Smooth muscle cell (in vitro differentiated cells): ENCODE data around the gene THADA. TPM values are rescaled to one million over a fixed set of nuclear protein-coding genes. Genes with fewer than 3 reads are reported as not detected.

ENCODE experiments used
- DNase-seq: peaks from one replicate; lab custom pipeline; 2025; ENCODE audit not compliant: unreplicated experiment; lab: John Stamatoyannopoulos, UW
- H2AFZ ChIP-seq: fragments of 200-600 bp; sonication (generic); 2 replicates; pipeline ENCODE4 v1.6.0; 2016; ENCODE audit warnings: antibody characterized with exemption, low read depth, mild to moderate bottlenecking
- H3F3A ChIP-seq: fragments of 200-600 bp; sonication (generic); 2 replicates; pipeline ENCODE4 v1.6.0; 2017; ENCODE audit warnings: antibody characterized with exemption, low read depth
- H3K27ac ChIP-seq: fragments of 200-600 bp; sonication (generic); 2 replicates; pipeline ENCODE4 v1.5.1; 2016; ENCODE audit warnings: low read depth, mild to moderate bottlenecking
- H3K27me3 ChIP-seq: fragments of 200-600 bp; sonication (generic); 2 replicates; pipeline ENCODE4 v1.6.1; 2016; ENCODE audit warnings: low read depth, mild to moderate bottlenecking
- H3K36me3 ChIP-seq: fragments of 200-600 bp; sonication (generic); 2 replicates; pipeline ENCODE4 v1.5.1; 2016; ENCODE audit warnings: low read depth
- H3K4me1 ChIP-seq: fragments of 200-600 bp; sonication (generic); 2 replicates; pipeline ENCODE4 v1.5.1; 2016; ENCODE audit warnings: low read depth
- H3K4me2 ChIP-seq: fragments of 200-600 bp; sonication (generic); 2 replicates; pipeline ENCODE4 v1.6.0; 2016; ENCODE audit warnings: mild to moderate bottlenecking
- H3K4me3 ChIP-seq: fragments of 200-600 bp; sonication (generic); 2 replicates; pipeline ENCODE4 v1.5.1; 2016; ENCODE audit warnings: mild to moderate bottlenecking
- H3K79me2 ChIP-seq: fragments of 200-600 bp; sonication (generic); 2 replicates; pipeline ENCODE4 v1.6.0; 2016; ENCODE audit warnings: low read depth, mild to moderate bottlenecking
- H3K9ac ChIP-seq: fragments of 200-600 bp; sonication (generic); 2 replicates; pipeline ENCODE4 v1.6.0; 2016; ENCODE audit warnings: low read depth
- H3K9me3 ChIP-seq: fragments of 200-600 bp; sonication (generic); replicated peaks from 2 replicates; pipeline ENCODE4 v1.5.1; 2016; ENCODE audit warnings: low read depth
- H4K20me1 ChIP-seq: fragments of 200-600 bp; sonication (generic); 2 replicates; pipeline ENCODE4 v1.6.0; 2016; ENCODE audit warnings: low read depth
- CTCF ChIP-seq: fragments of 200-600 bp; sonication (generic); IDR thresholded peaks from 2 replicates; pipeline ENCODE4 v1.5.1; 2017; ENCODE audit warnings: borderline replicate concordance, mild to moderate bottlenecking, antibody characterized with exemption; ENCODE audit not compliant: insufficient read depth, poor library complexity, severe bottlenecking
- WGBS: methylation state at CpG from one replicate; pipeline ENCODE4 v1.1.7; 2016; ENCODE audit warnings: low lambda C conversion rate; 5-methylcytosine and 5-hydroxymethylcytosine counted together
- polyA plus RNA-seq: library from polyadenylated mRNA; unstranded; fragments of >200 nt; fragmentation: Nextera tagmentation; extraction: Ambion mirVana; gene quantifications from 2 replicates; pipeline ENCODE4 v1.2.1, GENCODE V29; 2016
- total RNA-seq: library from RNA; depleted of rRNA; stranded (reverse); fragments of >200 nt; gene quantifications from 2 replicates; pipeline ENCODE4 v1.2.3, GENCODE V29; 2014

Gene THADA
- total and polyA plus RNA-seq, 2 experiments from 2014 or later: 11.3 to 20.9 TPM

GRCh38 chr2:43314299-43314927 lies 281.4 kb downstream of the THADA start:
- Histone ChIP-seq H3K9me3 (no peaks in the 10 kb centered on the region), H3K79me2 (no peaks in the 10 kb centered on the region), H3K27me3 (no peaks in the 10 kb centered on the region), H3K27ac (no peak overlapping the region), H3K4me2 (no peak overlapping the region), H3F3A (no peaks in the 10 kb centered on the region), H3K4me3 (no peak overlapping the region), H3K36me3 (no peaks in the 10 kb centered on the region), H3K4me1 (no peaks in the 10 kb centered on the region), H4K20me1 (no peaks in the 10 kb centered on the region), H2AFZ (no peak overlapping the region), H3K9ac (no peak overlapping the region)
- DNase-seq: no peak
- no peak for TF ChIP-seq CTCF
- WGBS: 57% methylated on average over 5 of the region's 5 CpGs

GRCh38 chr2:43313642-43314017 lies 282.2 kb downstream of the THADA start:
- H3K9me3 ChIP-seq: no peaks in the 10 kb centered on the region
- H3K79me2 ChIP-seq: no peaks in the 10 kb centered on the region
- no peaks in the 10 kb centered on the region for H3K4me1 ChIP-seq
- H3K4me2 ChIP-seq: no peak overlapping the region
- no peak overlapping the region for H3K4me3 ChIP-seq
- no peak overlapping the region for H3K27ac ChIP-seq
- WGBS: 94% methylated on average over 6 of the region's 6 CpGs
- H2AFZ ChIP-seq: no peak overlapping the region
- H3K36me3 ChIP-seq: no peaks in the 10 kb centered on the region
- no peak overlapping the region for H3K9ac ChIP-seq
- no peaks in the 10 kb centered on the region for H4K20me1 ChIP-seq
- H3K27me3 ChIP-seq: no peaks in the 10 kb centered on the region
- no peaks in the 10 kb centered on the region for H3F3A ChIP-seq
- DNase-seq: no peak
- no peak for TF ChIP-seq CTCF

- no peak overlapping the region for H3K4me3 ChIP-seq
- 84% methylated on average over 7 of the region's 7 CpGs for WGBS
- no peak overlapping the region for H3K27ac ChIP-seq
- no peak overlapping the region for H3K9ac ChIP-seq
- H3K79me2 ChIP-seq: no peaks in the 10 kb centered on the region
- no peaks in the 10 kb centered on the region for H3K27me3 ChIP-seq
- no peaks in the 10 kb centered on the region for H3K36me3 ChIP-seq
- no peak overlapping the region for H2AFZ ChIP-seq
- DNase-seq: no peak
- no peaks in the 10 kb centered on the region for H3K9me3 ChIP-seq
- H4K20me1 ChIP-seq: no peaks in the 10 kb centered on the region
- H3K4me2 ChIP-seq: no peak overlapping the region
- H3F3A ChIP-seq: no peaks in the 10 kb centered on the region
- H3K4me1 ChIP-seq: no peaks in the 10 kb centered on the region
- TF ChIP-seq CTCF: no peak
Observed at GRCh38 chr2:43312755-43313641, 282.8 kb downstream of the THADA start.
